Renal cortical epithelial cell (primary cell): Measurements from ENCODE around the gene DNPEP. TPM values are rescaled to one million over a fixed set of nuclear protein-coding genes. Genes with fewer than 3 reads are reported as not detected.

Experiments
- total RNA-seq: library from RNA; depleted of rRNA; stranded (reverse); fragments of >200 nt; gene quantifications from 2 replicates; pipeline ENCODE4 v1.2.3, GENCODE V29; 2014

Gene DNPEP
- total RNA-seq, 1 donor from 2014 or later, result 53.1 TPM

Other genes with a start within 250 kb of the DNPEP start
- 18.4 and 24.6 TPM in 2 replicates for gene NHEJ1, start 227.1 kb downstream of the DNPEP start, total RNA-seq
- gene SLC23A3, start 217.9 kb downstream of the DNPEP start, total RNA-seq, result 1.0 and 1.6 TPM in 2 replicates
- 39.1 and 46.3 TPM in 2 replicates for gene CNPPD1, start 211.0 kb downstream of the DNPEP start, total RNA-seq
- gene RETREG2, start 209.6 kb downstream of the DNPEP start, total RNA-seq, result 65.6 and 73.5 TPM in 2 replicates
- 18.4 and 30.9 TPM in 2 replicates for gene ZFAND2B, start 181.1 kb downstream of the DNPEP start, total RNA-seq
- gene ABCB6, start 169.0 kb downstream of the DNPEP start, total RNA-seq, result 17.2 and 23.9 TPM in 2 replicates
- gene ATG9A, start 158.3 kb downstream of the DNPEP start, total RNA-seq, result 21.2 and 78.7 TPM in 2 replicates
- gene ANKZF1, start 158.1 kb downstream of the DNPEP start, total RNA-seq, result 35.8 and 53.4 TPM in 2 replicates
- 9.8 and 12.9 TPM in 2 replicates for gene GLB1L, start 142.5 kb downstream of the DNPEP start, total RNA-seq
- gene STK16, start 142.4 kb downstream of the DNPEP start, total RNA-seq, result 30.7 and 52.7 TPM in 2 replicates
- 0.25 TPM in 1 of 2 replicates, not detected in the other for gene TUBA4B, start 134.7 kb downstream of the DNPEP start, total RNA-seq
- gene TUBA4A, start 134.0 kb downstream of the DNPEP start, total RNA-seq, result 70.9 and 239 TPM in 2 replicates
- 83.7 and 90.7 TPM in 2 replicates for gene DNAJB2, start 108.5 kb downstream of the DNPEP start, total RNA-seq
- gene PTPRN, start 78.5 kb downstream of the DNPEP start, total RNA-seq, result 0.35 and 0.52 TPM in 2 replicates
- not detected in 2 replicates for gene RESP18, start 55.2 kb downstream of the DNPEP start, total RNA-seq
- 0.30 and 0.69 TPM in 2 replicates for gene DES, start 30.5 kb upstream of the DNPEP start, total RNA-seq
- 2.3 and 10.8 TPM in 2 replicates for gene SPEG, start 46.9 kb upstream of the DNPEP start, total RNA-seq
- 32.0 and 43.2 TPM in 2 replicates for gene GMPPA, start 111.0 kb upstream of the DNPEP start, total RNA-seq
- not detected in 2 replicates for gene ASIC4, start 126.6 kb upstream of the DNPEP start, total RNA-seq
- 73.8 and 136 TPM in 2 replicates for gene CHPF, start 155.9 kb upstream of the DNPEP start, total RNA-seq
- 1.6 and 2.2 TPM in 2 replicates for gene TMEM198, start 156.1 kb upstream of the DNPEP start, total RNA-seq
- 20.8 and 145 TPM in 2 replicates for gene OBSL1, start 183.6 kb upstream of the DNPEP start, total RNA-seq
- 0.70 TPM in 1 of 2 replicates, not detected in the other for gene INHA, start 184.4 kb upstream of the DNPEP start, total RNA-seq
- gene STK11IP, start 209.9 kb upstream of the DNPEP start, total RNA-seq, result 12.7 and 18.7 TPM in 2 replicates
- gene SLC4A3, start 239.7 kb upstream of the DNPEP start, total RNA-seq, result 3.5 and 10.1 TPM in 2 replicates